CD4-positive, alpha-beta T cell (primary cell): Measurements from ENCODE around the gene CYP19A1. TPM values are rescaled to one million over a fixed set of nuclear protein-coding genes. Genes with fewer than 3 reads are reported as not detected.
"Not testable (repeated sequence)": the region's sequence is repeated elsewhere in the genome, so short reads cannot be mapped to it uniquely, and the experiment has no call there.

Experiments used
- ATAC-seq: fragments of 200-7000 bp; cut with Tn5 transposase; one replicate; pipeline ENCODE4 v1.10.0; 2022; ENCODE audit warnings: mild to moderate bottlenecking; ENCODE audit not compliant: poor library complexity
- CTCF ChIA-PET: fragments of 350-600 bp; sonication (Branson Sonifier 250); formaldehyde crosslinking; loops from one replicate; lab custom pipeline; 2021; ENCODE audit warnings: antibody characterized with exemption, inconsistent platforms; lab: Charles Lee
- POLR2A ChIA-PET: fragments of 350-600 bp; sonication (Branson Sonifier 250); formaldehyde crosslinking; loops from one replicate; lab custom pipeline; 2021; ENCODE audit warnings: antibody characterized with exemption, inconsistent platforms; lab: Charles Lee
- DNase-seq, 14 experiments: peaks; one replicate each; pipeline ENCODE4 v3.0.0-alpha.2; 2013 to 2020; ENCODE audit warnings: mixed read lengths in 2 of 14
- H3K27ac ChIP-seq, 2 donors: one replicate each; pipeline versions ENCODE4 v1.5.1 to v1.7.0; 2013; ENCODE audit warnings: low read length in 2 of 2, low read depth in 1 of 2, mild to moderate bottlenecking in 1 of 2
- H3K27me3 ChIP-seq, 2 experiments: 1 replicate in 1 of 2; 2 replicates in 1 of 2; pipeline versions ENCODE4 v1.6.1 to v1.7.0; 2013; ENCODE audit warnings: low read length in 2 of 2, control low read depth in 1 of 2, mild to moderate bottlenecking in 1 of 2, moderate library complexity in 1 of 2; ENCODE audit not compliant: insufficient read depth in 2 of 2, control insufficient read depth in 1 of 2
- H3K36me3 ChIP-seq: one replicate; pipeline ENCODE4 v1.6.1; 2013; ENCODE audit warnings: low read length, control low read depth; ENCODE audit not compliant: insufficient read depth
- H3K4me1 ChIP-seq: one replicate; pipeline ENCODE4 v1.6.1; 2013; ENCODE audit warnings: low read length, control low read depth; ENCODE audit not compliant: insufficient read depth
- H3K4me3 ChIP-seq: one replicate; pipeline ENCODE4 v1.5.1; 2013; ENCODE audit warnings: mild to moderate bottlenecking, low read length, moderate library complexity
- H3K9me3 ChIP-seq, 2 experiments: 1 replicate in 1 of 2; 2 replicates in 1 of 2; pipeline versions ENCODE4 v1.6.1 to v1.7.0; 2013; ENCODE audit warnings: low read length in 2 of 2, mild to moderate bottlenecking in 2 of 2, control low read depth in 1 of 2, moderate library complexity in 1 of 2; ENCODE audit not compliant: control insufficient read depth in 1 of 2, insufficient read depth in 1 of 2
- H3K27ac Mint-ChIP-seq: one replicate; pipeline ENCODE4 v1.8.0; 2020; ENCODE audit warnings: mixed read lengths
- H3K27me3 Mint-ChIP-seq: one replicate; pipeline ENCODE4 v1.8.0; 2021; ENCODE audit warnings: mixed read lengths
- H3K36me3 Mint-ChIP-seq: one replicate; pipeline ENCODE4 v1.8.0; 2021; ENCODE audit warnings: low read depth, mixed read lengths
- H3K4me1 Mint-ChIP-seq: one replicate; pipeline ENCODE4 v1.8.0; 2021; ENCODE audit warnings: low read depth, mixed read lengths
- H3K4me3 Mint-ChIP-seq: one replicate; pipeline ENCODE4 v1.8.0; 2020; ENCODE audit warnings: mild to moderate bottlenecking, mixed read lengths
- H3K9me3 Mint-ChIP-seq: one replicate; pipeline ENCODE4 v1.8.0; 2020; ENCODE audit warnings: mixed read lengths
- CTCF ChIP-seq: fragments of 200-600 bp; IDR thresholded peaks from one replicate; pipeline ENCODE4 v1.8.0; 2022; ENCODE audit warnings: antibody characterized with exemption, mild to moderate bottlenecking
- intact Hi-C, 2 experiments: fragments of 100-400 bp; cut with DNase I in 1 of 2; cut with micrococcal nuclease in 1 of 2; formaldehyde crosslinking; loops; one replicate each; pipeline versions ENCODE4 v1.15.1 to v1.9.0; 2023 to 2025; cut with DNase I, micrococcal nuclease
- total RNA-seq, 174 experiments: library from RNA in 2 of 174; stranded (reverse) in 2 of 174; gene quantifications; one replicate each; pipeline ENCODE4 v1.2.3 and lab custom pipeline; 2021 to 2026

CYP19A1 gene
- total RNA-seq, 2 experiments from 2014 or later: not detected

- POLR2A ChIA-PET: no interaction called here
- no peak for DNase-seq
- Mint-ChIP-seq H3K36me3 (no peaks in the 10 kb centered on the region), H3K27ac (no peak overlapping the region), H3K9me3 (no peaks in the 10 kb centered on the region), H3K27me3 (peaks cover 26% of the 10 kb centered on the region), H3K4me1 (peaks cover 2% of the 10 kb centered on the region), H3K4me3 (no peak overlapping the region)
- no peak overlapping the region for H3K4me3 ChIP-seq
- H3K4me1 ChIP-seq: peaks cover 3% of the 10 kb centered on the region
- ATAC-seq: no peak
- TF ChIP-seq CTCF: no peak
- H3K9me3 ChIP-seq: peaks cover 0 to 6% of the 10 kb centered on the region in 2 experiments
- no peaks in the 10 kb centered on the region for H3K36me3 ChIP-seq
- H3K27ac ChIP-seq: no peak overlapping the region
- intact Hi-C loops: no loop called here
- CTCF ChIA-PET: no interaction called here
- peaks cover 16 to 27% of the 10 kb centered on the region in 2 experiments for H3K27me3 ChIP-seq
Observed at GRCh38 chr15:51263116-51263515, 75.3 kb downstream of the CYP19A1 start.

GRCh38 chr15:51262463-51262862 is 75.9 kb downstream of the CYP19A1 start:
- Mint-ChIP-seq H3K27ac (no peak overlapping the region), H3K4me3 (no peak overlapping the region), H3K9me3 (no peaks in the 10 kb centered on the region), H3K36me3 (no peaks in the 10 kb centered on the region), H3K27me3 (peaks cover 31% of the 10 kb centered on the region), H3K4me1 (no peaks in the 10 kb centered on the region)
- TF ChIP-seq CTCF: no peak
- ATAC-seq (no peak), DNase-seq (no peak)
- ChIA-PET POLR2A (no interaction called here), CTCF (no interaction called here)
- H3K4me3 ChIP-seq: no peak overlapping the region
- no peaks in the 10 kb centered on the region for H3K36me3 ChIP-seq
- H3K4me1 ChIP-seq: no peaks in the 10 kb centered on the region
- peaks cover 0 to 6% of the 10 kb centered on the region in 2 experiments for H3K9me3 ChIP-seq
- H3K27ac ChIP-seq: no peak overlapping the region
- peaks cover 12 to 22% of the 10 kb centered on the region in 2 experiments for H3K27me3 ChIP-seq
- intact Hi-C loops: no loop called here

- H3K36me3 Mint-ChIP-seq, DNase-seq, H3K36me3 ChIP-seq, H3K9me3 Mint-ChIP-seq, CTCF ChIA-PET, ATAC-seq, H3K27ac ChIP-seq, intact Hi-C loops, H3K4me3 ChIP-seq, H3K4me1 ChIP-seq, H3K4me1 Mint-ChIP-seq, H3K4me3 Mint-ChIP-seq, POLR2A ChIA-PET, H3K9me3 ChIP-seq, H3K27ac Mint-ChIP-seq: not testable (repeated sequence)
- H3K27me3 ChIP-seq: peaks cover 8 to 15% of the 10 kb centered on the region in 2 experiments
- H3K27me3 Mint-ChIP-seq: peaks cover 29% of the 10 kb centered on the region
Observed at GRCh38 chr15:51261113-51261512, 77.3 kb downstream of the CYP19A1 start.

- peaks cover 0 to 6% of the 10 kb centered on the region in 2 experiments for H3K9me3 ChIP-seq
- ATAC-seq (no peak), DNase-seq (no peak)
- ChIA-PET POLR2A (no interaction called here), CTCF (no interaction called here)
- Mint-ChIP-seq H3K27me3 (peaks cover 29% of the 10 kb centered on the region), H3K27ac (no peak overlapping the region), H3K36me3 (no peaks in the 10 kb centered on the region), H3K4me1 (no peaks in the 10 kb centered on the region), H3K9me3 (no peaks in the 10 kb centered on the region), H3K4me3 (no peak overlapping the region)
- intact Hi-C loops: no loop called here
- H3K27ac ChIP-seq: no peak overlapping the region
- H3K27me3 ChIP-seq: peaks cover 5 to 6% of the 10 kb centered on the region in 2 experiments
- TF ChIP-seq CTCF: no peak
- no peak overlapping the region for H3K4me3 ChIP-seq
- no peaks in the 10 kb centered on the region for H3K4me1 ChIP-seq
- H3K36me3 ChIP-seq: no peaks in the 10 kb centered on the region
Observed at GRCh38 chr15:51260202-51260601, 78.2 kb downstream of the CYP19A1 start.
